WERI-Rb-1 (cell line): ENCODE measurements around the gene MTCL1.

ENCODE experiments used
- DNase-seq: peaks from one replicate; pipeline ENCODE4 v3.0.0-alpha.2; 2020
- H3K27ac ChIP-seq: fragments of 250-450 bp; sonication (Bioruptor Pico); 2 replicates; pipeline ENCODE4 v1.5.1; 2020; ENCODE audit warnings: mild to moderate bottlenecking, moderate library complexity
- H3K27me3 ChIP-seq: fragments of 250-450 bp; sonication (Bioruptor Pico); 2 replicates; pipeline ENCODE4 v1.5.1; 2021; ENCODE audit warnings: mild to moderate bottlenecking, low read depth, moderate library complexity; ENCODE audit not compliant: insufficient read depth, severe bottlenecking
- H3K36me3 ChIP-seq: fragments of 250-450 bp; sonication (Bioruptor Pico); 2 replicates; pipeline ENCODE4 v1.5.1; 2020; ENCODE audit warnings: mild to moderate bottlenecking, moderate library complexity
- H3K4me3 ChIP-seq: 2 replicates; pipeline ENCODE4 v1.5.1; 2011; ENCODE audit warnings: low read depth, mild to moderate bottlenecking, control low read depth, low read length
- H3K9me3 ChIP-seq: fragments of 250-450 bp; sonication (Bioruptor Pico); 2 replicates; pipeline ENCODE4 v1.5.1; 2021; ENCODE audit warnings: mild to moderate bottlenecking, moderate library complexity; ENCODE audit not compliant: severe bottlenecking
- TF ChIP-seq, protein P1 (sequence below): IDR thresholded peaks from 2 replicates; pipeline ENCODE4 v1.5.1; 2011; ENCODE audit warnings: low read depth, mild to moderate bottlenecking, control low read depth, inconsistent platforms, low read length

Gene MTCL1

DNA sequence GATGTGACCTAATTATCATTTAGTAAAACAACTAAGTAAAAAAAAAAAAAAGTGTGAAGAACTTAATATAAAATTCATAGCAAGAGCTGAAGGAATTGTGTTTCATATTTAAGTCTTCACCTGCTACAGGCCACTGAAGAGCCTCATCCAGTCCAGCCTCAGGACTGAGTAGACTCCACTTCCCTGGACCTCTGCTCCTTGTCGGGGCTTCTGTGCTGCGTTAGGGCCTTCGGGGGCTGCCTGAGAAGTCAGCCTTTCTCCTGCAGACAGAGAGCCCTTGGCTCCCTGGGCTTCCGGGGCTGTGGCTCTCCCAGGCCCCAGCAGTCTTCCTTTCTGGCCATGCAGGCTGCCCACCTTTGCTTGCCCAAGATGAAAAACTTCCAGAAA lies 95.5 kb downstream of the MTCL1 start:
- no peaks in the 10 kb centered on the region for H3K9me3 ChIP-seq
- TF ChIP-seq, protein P1, sequence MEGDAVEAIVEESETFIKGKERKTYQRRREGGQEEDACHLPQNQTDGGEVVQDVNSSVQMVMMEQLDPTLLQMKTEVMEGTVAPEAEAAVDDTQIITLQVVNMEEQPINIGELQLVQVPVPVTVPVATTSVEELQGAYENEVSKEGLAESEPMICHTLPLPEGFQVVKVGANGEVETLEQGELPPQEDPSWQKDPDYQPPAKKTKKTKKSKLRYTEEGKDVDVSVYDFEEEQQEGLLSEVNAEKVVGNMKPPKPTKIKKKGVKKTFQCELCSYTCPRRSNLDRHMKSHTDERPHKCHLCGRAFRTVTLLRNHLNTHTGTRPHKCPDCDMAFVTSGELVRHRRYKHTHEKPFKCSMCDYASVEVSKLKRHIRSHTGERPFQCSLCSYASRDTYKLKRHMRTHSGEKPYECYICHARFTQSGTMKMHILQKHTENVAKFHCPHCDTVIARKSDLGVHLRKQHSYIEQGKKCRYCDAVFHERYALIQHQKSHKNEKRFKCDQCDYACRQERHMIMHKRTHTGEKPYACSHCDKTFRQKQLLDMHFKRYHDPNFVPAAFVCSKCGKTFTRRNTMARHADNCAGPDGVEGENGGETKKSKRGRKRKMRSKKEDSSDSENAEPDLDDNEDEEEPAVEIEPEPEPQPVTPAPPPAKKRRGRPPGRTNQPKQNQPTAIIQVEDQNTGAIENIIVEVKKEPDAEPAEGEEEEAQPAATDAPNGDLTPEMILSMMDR: no peak
- no peaks in the 10 kb centered on the region for H3K36me3 ChIP-seq
- DNase-seq: no peak
- H3K27me3 ChIP-seq: no peaks in the 10 kb centered on the region
- H3K27ac ChIP-seq: no peak overlapping the region
- no peak overlapping the region for H3K4me3 ChIP-seq

DNA sequence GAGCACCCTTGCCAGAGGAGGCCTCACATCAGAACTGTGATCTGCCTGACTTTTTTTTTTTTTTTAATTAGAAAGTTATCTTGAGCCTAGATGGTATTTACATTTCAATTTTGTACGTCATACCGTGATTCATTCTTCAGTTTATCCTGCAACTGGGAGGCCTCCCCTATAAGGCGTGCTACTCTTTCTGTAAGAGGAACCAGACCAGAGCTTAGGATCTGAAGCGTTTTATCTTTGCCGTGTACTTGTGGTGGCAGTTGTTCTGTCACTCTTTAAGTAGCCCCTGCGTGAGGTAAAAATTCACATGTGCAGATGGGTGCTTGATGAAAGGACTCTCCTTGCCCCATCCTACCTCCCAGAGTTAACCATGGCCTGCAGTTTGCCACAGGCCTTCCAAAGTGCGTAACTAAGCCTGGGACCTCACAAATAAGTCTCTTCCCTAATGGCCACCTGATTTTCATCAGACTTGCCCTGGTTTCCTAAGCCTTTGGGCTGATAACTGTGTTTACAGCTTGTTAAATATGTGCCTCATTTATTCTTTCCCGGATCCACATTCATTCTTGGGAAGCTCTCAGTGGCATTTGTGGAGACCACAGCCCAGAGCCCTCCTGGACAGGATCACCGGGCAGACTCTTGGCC lies 96.0 kb downstream of the MTCL1 start:
- TF ChIP-seq, protein P1: no peak
- Histone ChIP-seq H3K27me3 (no peaks in the 10 kb centered on the region), H3K4me3 (no peak overlapping the region), H3K36me3 (no peaks in the 10 kb centered on the region), H3K9me3 (no peaks in the 10 kb centered on the region), H3K27ac (no peak overlapping the region)
- no peak for DNase-seq

DNA sequence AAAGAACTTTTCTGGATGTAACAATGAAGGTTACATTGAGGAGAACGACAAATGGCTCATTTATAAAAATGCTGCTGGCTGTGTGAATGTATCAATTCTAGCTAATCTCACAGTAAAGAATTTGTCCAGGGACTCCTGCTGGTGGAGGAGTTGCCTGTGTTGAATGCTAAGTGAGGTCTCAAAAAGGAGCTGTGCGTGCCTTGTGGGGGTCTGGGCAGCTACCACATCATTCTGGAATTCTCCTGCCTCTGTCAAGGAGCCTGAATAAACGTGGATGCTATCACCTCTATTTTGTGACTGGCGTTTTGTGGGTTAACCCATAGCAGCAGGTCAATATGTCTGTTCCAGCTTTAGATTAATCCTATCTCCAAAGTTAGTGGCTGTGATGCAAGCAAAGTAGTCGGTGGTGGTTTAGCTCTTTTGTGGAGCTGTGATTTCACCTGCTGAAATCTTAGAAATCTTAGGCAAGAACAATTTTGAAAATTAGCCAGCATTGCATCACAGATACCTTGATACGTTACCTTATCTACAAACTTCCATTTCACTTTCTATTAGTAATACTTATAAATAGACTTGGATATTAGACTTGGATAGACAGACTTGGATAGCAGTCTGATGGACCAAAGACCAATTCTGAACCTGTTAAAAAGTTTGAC lies 96.8 kb downstream of the MTCL1 start:
- H3K36me3 ChIP-seq: no peaks in the 10 kb centered on the region
- DNase-seq: no peak
- no peaks in the 10 kb centered on the region for H3K27me3 ChIP-seq
- TF ChIP-seq, protein P1: no peak
- H3K27ac ChIP-seq: no peak overlapping the region
- no peak overlapping the region for H3K4me3 ChIP-seq
- H3K9me3 ChIP-seq: no peaks in the 10 kb centered on the region

DNA sequence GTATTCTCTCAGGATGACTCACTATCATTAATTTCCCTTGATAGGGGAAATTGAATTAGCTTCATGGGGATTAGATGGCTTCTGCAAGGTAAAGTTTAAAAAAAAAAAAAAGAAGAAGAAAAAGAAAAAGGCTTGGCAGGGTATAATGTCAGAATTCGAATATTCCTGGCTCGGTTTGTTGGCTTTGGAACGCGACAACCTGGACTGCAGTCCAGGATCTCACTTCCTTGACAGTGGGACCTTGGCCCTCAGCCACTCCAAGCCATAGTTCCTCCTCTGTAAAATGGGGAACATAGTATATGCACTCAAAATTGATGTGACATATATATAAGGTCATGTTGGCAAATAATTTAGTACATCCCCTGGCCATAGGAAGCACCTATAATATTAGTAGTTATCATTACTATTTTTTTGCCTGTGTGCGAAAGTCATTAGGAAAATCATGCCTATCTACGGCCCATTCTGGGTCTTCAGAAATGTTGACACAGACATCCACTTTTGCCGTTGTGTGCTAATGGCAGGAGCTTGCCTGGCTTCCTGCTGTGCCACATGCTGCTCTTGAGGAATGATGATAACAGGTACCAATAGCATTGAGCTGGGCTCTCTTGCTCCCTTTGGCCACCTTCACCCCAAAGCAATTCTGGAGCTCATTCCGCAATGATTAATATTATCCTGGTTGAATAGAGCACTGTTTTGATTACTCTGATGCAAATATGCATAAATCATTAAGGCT lies 97.9 kb downstream of the MTCL1 start:
- DNase-seq: no peak
- Histone ChIP-seq H3K27me3 (no peaks in the 10 kb centered on the region), H3K4me3 (no peak overlapping the region), H3K27ac (no peak overlapping the region), H3K36me3 (no peaks in the 10 kb centered on the region), H3K9me3 (no peaks in the 10 kb centered on the region)
- TF ChIP-seq, protein P1: no peak

DNA sequence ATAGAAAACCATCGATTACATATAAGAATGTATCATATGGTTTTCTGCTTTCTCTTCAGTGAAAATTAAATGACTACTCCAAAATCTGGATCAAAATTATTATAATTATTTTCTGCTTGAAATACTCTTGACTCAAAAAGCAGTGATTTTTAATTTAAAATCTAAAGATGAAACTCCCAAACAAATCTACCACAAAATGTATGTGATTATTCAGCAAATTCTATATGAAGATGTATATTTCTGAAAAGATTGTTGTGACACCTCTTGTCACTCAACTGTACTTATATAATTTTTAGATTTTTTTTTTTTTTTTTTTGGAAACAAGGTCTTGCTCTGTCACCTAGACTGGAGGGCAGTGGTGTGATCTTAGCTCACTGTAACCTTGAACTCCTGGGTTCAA lies 98.6 kb downstream of the MTCL1 start:
- H3K27ac ChIP-seq: no peak overlapping the region
- TF ChIP-seq, protein P1: no peak
- no peaks in the 10 kb centered on the region for H3K9me3 ChIP-seq
- no peak overlapping the region for H3K4me3 ChIP-seq
- no peaks in the 10 kb centered on the region for H3K27me3 ChIP-seq
- no peak for DNase-seq
- H3K36me3 ChIP-seq: no peaks in the 10 kb centered on the region
